ENCODE measurements around the gene DUSP1. TPM values are rescaled to one million over a fixed set of nuclear protein-coding genes. Genes with fewer than 3 reads are reported as not detected.

Gene DUSP1
- total and polyA plus RNA-seq, 10 of the 15 experiments (the other 5 are each of a cell fraction or from before 2014, with no cell fraction given) = 1.4 to 6.2 (median 3.9) TPM

- FAIRE-seq = no peak
- H4K20me1 ChIP-seq (ENCODE audit: control insufficient read depth, insufficient read depth) = no peaks in the 10 kb centered on the region
- no peaks in the 10 kb centered on the region; a peak in 2 of 4 replicates for H3K27me3 ChIP-seq (replicated peaks in 1 of 2; ENCODE audit: control insufficient read depth in 2 of 2, insufficient read depth in 2 of 2, low read length in 1 of 2)
- H3K9me3 ChIP-seq (replicated peaks; ENCODE audit: control insufficient read depth, insufficient read depth, low read length) = no peaks in the 10 kb centered on the region; the same call in 2 of the 3 replicates
- no peak overlapping the region for H2AFZ ChIP-seq (ENCODE audit: control insufficient read depth, low read depth, low read length)
- TF ChIP-seq CBX5 (IDR thresholded peaks at IDR 0.05; ENCODE audit: low read depth) = no peak
- no peak for TF ChIP-seq ZNF207 (IDR thresholded peaks at IDR 0.05; ENCODE audit: borderline replicate concordance)
- no peak for TF ChIP-seq HDGF (IDR thresholded peaks at IDR 0.05)
- TF ChIP-seq SPI1 (IDR thresholded peaks at IDR 0.05; ENCODE audit: borderline replicate concordance, insufficient read depth, low read depth, low read length) = no peak
- TF ChIP-seq NFYB (IDR thresholded peaks at IDR 0.05; ENCODE audit: insufficient read depth, low read depth, low read length) = no peak
- TF ChIP-seq NFXL1 (IDR thresholded peaks at IDR 0.05; ENCODE audit: borderline replicate concordance) = no peak
- in situ Hi-C loops (cut with MboI) (no loop called here), intact Hi-C loops (cut with micrococcal nuclease; ENCODE audit: unreplicated experiment) (no loop called here)
- WGBS (ENCODE audit: insufficient coverage, insufficient replicate concordance, low lambda C conversion rate, missing lambda C conversion rate) = 0% methylated on average over 2 of the region's 2 CpGs
- no peak for DNase-seq (ENCODE audit: low read depth, low spot score)
- H3K4me1 ChIP-seq (ENCODE audit: control insufficient read depth, insufficient read depth, low read length) = no peaks in the 10 kb centered on the region
- no peaks in the 10 kb centered on the region for H3K36me3 ChIP-seq (ENCODE audit: control insufficient read depth in 2 of 2, insufficient read depth in 2 of 2, low read length in 1 of 2)
- SMC1A ChIA-PET (ENCODE audit: uncharacterized antibody, unreplicated experiment) = interaction anchor here (0.6 to 1.1 kb wide), 4 partner anchors 10 to 238 kb away, joined by 3 to 4 read pairs (median 3); no protein-coding TSS in a partner anchor
- no TSS peak for BruUV-seq (replicated peaks)
- no peak overlapping the region for H3K4me3 ChIP-seq
- RAD21 ChIA-PET (ENCODE audit: unreplicated experiment) = no interaction called here
- H3K9ac ChIP-seq (ENCODE audit: control insufficient read depth, insufficient read depth, low read length) = no peak overlapping the region
- H3K4me2 ChIP-seq (ENCODE audit: control insufficient read depth, insufficient read depth) = no peak overlapping the region
- CTCF ChIA-PET = interaction anchor here (1.3 to 3.5 kb wide), 3 partner anchors 10 to 209 kb away, joined by 3 to 23 read pairs (median 8); no protein-coding TSS in a partner anchor
- no peaks in the 10 kb centered on the region for H3K79me2 ChIP-seq (ENCODE audit: control insufficient read depth, insufficient read depth, low read length)
- H3K27ac ChIP-seq (ENCODE audit: control insufficient read depth, insufficient read depth) = no peak overlapping the region
- POLR2A ChIA-PET = no interaction called here
- no peak for ATAC-seq
Measured at GRCh38 chr5:172723508-172723907, 47.5 kb downstream of the DUSP1 start.

DNA sequence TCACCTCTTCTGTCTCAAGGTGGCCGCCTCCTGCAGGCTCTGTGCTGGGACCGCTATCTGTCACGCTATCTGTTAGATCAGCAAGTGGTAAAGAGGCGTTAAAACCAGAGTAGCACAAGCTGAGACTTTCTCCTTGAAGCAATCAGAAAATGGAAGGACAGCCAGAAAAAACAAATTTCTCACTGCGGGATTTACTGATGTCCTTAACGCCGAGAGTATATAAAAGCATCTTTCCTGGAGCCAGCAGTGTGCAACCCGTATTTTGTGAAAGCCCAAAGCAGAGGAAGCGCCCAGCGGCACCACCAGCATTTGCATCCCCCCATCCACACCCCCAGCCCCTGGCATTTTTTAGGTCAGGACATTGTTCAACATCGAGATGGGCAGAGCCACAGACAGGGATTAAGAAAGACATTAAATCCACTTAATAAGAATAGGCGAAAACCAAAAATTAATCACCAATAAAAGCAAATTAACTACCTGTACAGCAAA, 48.6 kb downstream of the DUSP1 start:
- H3K36me3 ChIP-seq (ENCODE audit: control insufficient read depth in 2 of 2, insufficient read depth in 2 of 2, low read length in 1 of 2) = no peaks in the 10 kb centered on the region
- in situ Hi-C loops (cut with MboI) = no loop called here
- no peak for TF ChIP-seq PML (IDR thresholded peaks at IDR 0.05; ENCODE audit: low read length)
- no peak for TF ChIP-seq JUNB (IDR thresholded peaks at IDR 0.05)
- TF ChIP-seq, protein P1, sequence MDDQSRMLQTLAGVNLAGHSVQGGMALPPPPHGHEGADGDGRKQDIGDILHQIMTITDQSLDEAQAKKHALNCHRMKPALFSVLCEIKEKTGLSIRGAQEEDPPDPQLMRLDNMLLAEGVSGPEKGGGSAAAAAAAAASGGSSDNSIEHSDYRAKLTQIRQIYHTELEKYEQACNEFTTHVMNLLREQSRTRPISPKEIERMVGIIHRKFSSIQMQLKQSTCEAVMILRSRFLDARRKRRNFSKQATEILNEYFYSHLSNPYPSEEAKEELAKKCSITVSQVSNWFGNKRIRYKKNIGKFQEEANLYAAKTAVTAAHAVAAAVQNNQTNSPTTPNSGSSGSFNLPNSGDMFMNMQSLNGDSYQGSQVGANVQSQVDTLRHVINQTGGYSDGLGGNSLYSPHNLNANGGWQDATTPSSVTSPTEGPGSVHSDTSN (IDR thresholded peaks at IDR 0.05; ENCODE audit: insufficient replicate concordance, low read depth, low read length) = no peak
- TF ChIP-seq STAT3 (IDR thresholded peaks at IDR 0.05; ENCODE audit: low read depth, low read length) = no peak
- intact Hi-C loops (cut with micrococcal nuclease; ENCODE audit: unreplicated experiment) = no loop called here
- H3K27ac ChIP-seq (ENCODE audit: control insufficient read depth, insufficient read depth) = no peak overlapping the region
- no peak overlapping the region for H3K4me2 ChIP-seq (ENCODE audit: control insufficient read depth, insufficient read depth)
- no peaks in the 10 kb centered on the region for H3K4me1 ChIP-seq (ENCODE audit: control insufficient read depth, insufficient read depth, low read length)
- BruUV-seq (replicated peaks) = no TSS peak
- no peaks in the 10 kb centered on the region for H3K79me2 ChIP-seq (ENCODE audit: control insufficient read depth, insufficient read depth, low read length)
- H3K9me3 ChIP-seq (replicated peaks; ENCODE audit: control insufficient read depth, insufficient read depth, low read length) = no peaks in the 10 kb centered on the region; the same call in 2 of the 3 replicates
- no peak overlapping the region for H2AFZ ChIP-seq (ENCODE audit: control insufficient read depth, low read depth, low read length)
- ChIA-PET RAD21 (ENCODE audit: unreplicated experiment) (no interaction called here), CTCF (interaction anchor here (0.6 to 3.5 kb wide), 4 partner anchors 9 to 211 kb away, joined by 3 to 23 read pairs (median 6); no protein-coding TSS in a partner anchor), POLR2A (no interaction called here), SMC1A (ENCODE audit: uncharacterized antibody, unreplicated experiment) (no interaction called here)
- ATAC-seq (no peak), FAIRE-seq (no peak), DNase-seq (ENCODE audit: low read depth, low spot score) (no peak)
- no peaks in the 10 kb centered on the region; a peak in 2 of 4 replicates for H3K27me3 ChIP-seq (replicated peaks in 1 of 2; ENCODE audit: control insufficient read depth in 2 of 2, insufficient read depth in 2 of 2, low read length in 1 of 2)
- H4K20me1 ChIP-seq (ENCODE audit: control insufficient read depth, insufficient read depth) = no peaks in the 10 kb centered on the region
- no peak overlapping the region for H3K9ac ChIP-seq (ENCODE audit: control insufficient read depth, insufficient read depth, low read length)
- 53% methylated on average over 10 of the region's 12 CpGs for WGBS (ENCODE audit: insufficient coverage, insufficient replicate concordance, low lambda C conversion rate, missing lambda C conversion rate)
- no peak overlapping the region for H3K4me3 ChIP-seq

Data from GM12878 (cell line).